SK-N-SH treated with all-trans-retinoic acid at 6 μM for 48 hours (cell line): Measurements from ENCODE around the gene RAB11B.

Experiments used
- ATAC-seq: fragments of 200-7000 bp; cut with Tn5 transposase; 3 replicates; pipeline ENCODE4 v1.9.1; 2020; ENCODE audit warnings: mild to moderate bottlenecking, moderate library complexity
- ARNTL ChIP-seq: fragments of 450-650 bp; formaldehyde crosslinking; IDR thresholded peaks from 2 replicates; pipeline ENCODE4 v1.5.0; 2020; ENCODE audit warnings: low read depth, mild to moderate bottlenecking, moderate library complexity, borderline replicate concordance
- BACH2 ChIP-seq: fragments of 250-450 bp; sonication (Bioruptor Pico); IDR thresholded peaks from 2 replicates; pipeline ENCODE4 v1.9.0; 2021; ENCODE audit warnings: mild to moderate bottlenecking, borderline replicate concordance
- CSDC2 ChIP-seq: fragments of 250-450 bp; sonication (Bioruptor Pico); IDR thresholded peaks from 2 replicates; pipeline ENCODE4 v1.5.0; 2020; ENCODE audit warnings: mild to moderate bottlenecking, moderate library complexity
- ESRRG ChIP-seq: fragments of 250-450 bp; sonication (Bioruptor Pico); IDR thresholded peaks from 2 replicates; pipeline ENCODE4 v1.6.1; 2021; ENCODE audit warnings: mild to moderate bottlenecking
- GLIS3 ChIP-seq: fragments of 250-450 bp; sonication (Bioruptor Pico); IDR thresholded peaks from 2 replicates; pipeline ENCODE4 v1.5.0; 2020; ENCODE audit warnings: mild to moderate bottlenecking, moderate library complexity
- OSR1 ChIP-seq: fragments of 250-450 bp; sonication (Bioruptor Pico); IDR thresholded peaks from 2 replicates; pipeline ENCODE4 v1.8.0; 2022; ENCODE audit warnings: moderate library complexity, mild to moderate bottlenecking, inconsistent platforms
- PPARA ChIP-seq: fragments of 250-450 bp; sonication (Bioruptor Pico); IDR thresholded peaks from 2 replicates; pipeline ENCODE4 v1.5.0; 2020; ENCODE audit warnings: mild to moderate bottlenecking, borderline replicate concordance
- RARB ChIP-seq: fragments of 250-450 bp; sonication (Bioruptor Pico); IDR thresholded peaks from 2 replicates; pipeline ENCODE4 v1.8.0; 2021; ENCODE audit warnings: mild to moderate bottlenecking, moderate library complexity
- TCF4 ChIP-seq: fragments of 250-450 bp; sonication (Bioruptor Pico); IDR thresholded peaks from 2 replicates; pipeline ENCODE4 v1.8.0; 2021; ENCODE audit warnings: mild to moderate bottlenecking, moderate library complexity, borderline replicate concordance
- TOX ChIP-seq: fragments of 250-450 bp; sonication (Bioruptor Pico); IDR thresholded peaks from 2 replicates; pipeline ENCODE4 v1.8.0; 2021; ENCODE audit warnings: mild to moderate bottlenecking, moderate library complexity, borderline replicate concordance
- ZC3H10 ChIP-seq: fragments of 250-450 bp; sonication (Bioruptor Pico); IDR thresholded peaks from 2 replicates; pipeline ENCODE4 v1.5.1; 2021; ENCODE audit warnings: mild to moderate bottlenecking, moderate library complexity
- ZFP3 ChIP-seq: fragments of 250-450 bp; sonication (Bioruptor Pico); IDR thresholded peaks from 2 replicates; pipeline ENCODE4 v1.5.0; 2020; ENCODE audit warnings: mild to moderate bottlenecking, moderate library complexity
- ZNF70 ChIP-seq: fragments of 450-650 bp; formaldehyde crosslinking; IDR thresholded peaks from 2 replicates; pipeline ENCODE4 v1.5.0; 2020; ENCODE audit warnings: mild to moderate bottlenecking, moderate library complexity
- ZNF8 ChIP-seq: fragments of 450-650 bp; formaldehyde crosslinking; IDR thresholded peaks from 2 replicates; pipeline ENCODE4 v1.5.0; 2020; ENCODE audit warnings: mild to moderate bottlenecking, moderate library complexity
- TF ChIP-seq, protein P1 (sequence below): fragments of 250-450 bp; sonication (Bioruptor Pico); IDR thresholded peaks from 2 replicates; pipeline ENCODE4 v1.8.0; 2021; ENCODE audit warnings: low read depth, mild to moderate bottlenecking, moderate library complexity, borderline replicate concordance
- TF ChIP-seq, protein P2 (sequence below): fragments of 250-450 bp; sonication (Bioruptor Pico); IDR thresholded peaks from 2 replicates; pipeline ENCODE4 v1.8.0; 2020; ENCODE audit warnings: mild to moderate bottlenecking, moderate library complexity, borderline replicate concordance
- TF ChIP-seq, protein P3 (sequence below): fragments of 250-450 bp; sonication (Bioruptor Pico); IDR thresholded peaks from 2 replicates; pipeline ENCODE4 v1.5.1; 2021; ENCODE audit warnings: mild to moderate bottlenecking, moderate library complexity
- TF ChIP-seq, protein P4 (sequence below): fragments of 250-450 bp; sonication (Bioruptor Pico); IDR thresholded peaks from 2 replicates; pipeline ENCODE4 v1.5.1; 2020; ENCODE audit warnings: low read depth, mild to moderate bottlenecking, moderate library complexity
- TF ChIP-seq, protein P5 (sequence below): fragments of 250-450 bp; sonication (Bioruptor Pico); IDR thresholded peaks from 2 replicates; pipeline ENCODE4 v1.5.0; 2020; ENCODE audit warnings: mild to moderate bottlenecking, moderate library complexity

The RAB11B gene

DNA sequence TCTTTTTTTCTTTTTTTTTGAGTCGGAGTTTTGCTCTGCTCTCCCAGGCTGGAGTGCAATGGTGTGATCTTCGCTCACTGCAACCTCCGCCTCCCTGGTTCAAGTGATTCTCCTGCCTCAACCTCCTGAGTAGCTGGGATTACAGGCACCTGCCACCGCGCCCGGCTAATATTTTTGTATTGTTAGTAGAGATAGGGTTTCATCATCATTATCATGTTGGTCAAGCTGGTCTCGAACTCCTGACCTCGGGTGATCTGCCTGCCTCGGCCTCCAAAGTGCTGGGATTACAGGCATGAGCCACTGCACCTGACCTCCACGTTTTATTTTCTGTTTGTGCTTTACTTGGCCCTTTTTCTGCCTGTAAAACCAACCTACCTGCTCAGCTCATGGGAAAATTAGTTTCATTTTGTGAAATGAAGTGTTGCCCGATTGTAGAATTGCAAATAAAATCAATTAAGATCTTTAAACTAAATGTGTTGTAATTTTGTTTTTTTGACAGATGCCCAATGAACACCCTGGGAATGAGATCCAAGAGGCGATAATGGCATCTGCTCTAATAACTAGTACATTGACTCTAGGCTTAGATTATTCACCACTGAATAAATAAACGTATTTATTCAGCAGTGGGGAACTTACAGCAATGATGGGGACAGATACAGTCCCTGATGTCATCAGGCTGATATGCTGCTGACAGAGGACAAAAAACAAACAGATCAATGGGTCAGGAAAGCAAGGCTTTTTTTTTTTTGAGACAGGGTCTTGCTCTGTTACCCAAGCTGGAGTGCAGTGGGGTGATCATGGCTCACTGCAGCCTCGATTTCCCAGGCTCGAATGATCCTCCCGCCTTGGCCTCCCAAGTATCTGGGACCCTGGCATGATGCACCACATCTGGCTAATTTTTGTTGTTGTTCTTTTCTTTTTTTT lies 2.2 kb upstream of the RAB11B start (continued):
- TF ChIP-seq CSDC2 (CRISPR knock-in tag) (no peak), ESRRG (CRISPR knock-in tag) (no peak), ZFP3 (CRISPR knock-in tag) (no peak)
- TF ChIP-seq, protein P1, sequence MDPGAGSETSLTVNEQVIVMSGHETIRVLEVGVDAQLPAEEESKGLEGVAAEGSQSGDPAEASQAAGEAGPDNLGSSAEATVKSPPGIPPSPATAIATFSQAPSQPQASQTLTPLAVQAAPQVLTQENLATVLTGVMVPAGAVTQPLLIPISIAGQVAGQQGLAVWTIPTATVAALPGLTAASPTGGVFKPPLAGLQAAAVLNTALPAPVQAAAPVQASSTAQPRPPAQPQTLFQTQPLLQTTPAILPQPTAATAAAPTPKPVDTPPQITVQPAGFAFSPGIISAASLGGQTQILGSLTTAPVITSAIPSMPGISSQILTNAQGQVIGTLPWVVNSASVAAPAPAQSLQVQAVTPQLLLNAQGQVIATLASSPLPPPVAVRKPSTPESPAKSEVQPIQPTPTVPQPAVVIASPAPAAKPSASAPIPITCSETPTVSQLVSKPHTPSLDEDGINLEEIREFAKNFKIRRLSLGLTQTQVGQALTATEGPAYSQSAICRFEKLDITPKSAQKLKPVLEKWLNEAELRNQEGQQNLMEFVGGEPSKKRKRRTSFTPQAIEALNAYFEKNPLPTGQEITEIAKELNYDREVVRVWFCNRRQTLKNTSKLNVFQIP (CRISPR knock-in tag), result no peak

DNA sequence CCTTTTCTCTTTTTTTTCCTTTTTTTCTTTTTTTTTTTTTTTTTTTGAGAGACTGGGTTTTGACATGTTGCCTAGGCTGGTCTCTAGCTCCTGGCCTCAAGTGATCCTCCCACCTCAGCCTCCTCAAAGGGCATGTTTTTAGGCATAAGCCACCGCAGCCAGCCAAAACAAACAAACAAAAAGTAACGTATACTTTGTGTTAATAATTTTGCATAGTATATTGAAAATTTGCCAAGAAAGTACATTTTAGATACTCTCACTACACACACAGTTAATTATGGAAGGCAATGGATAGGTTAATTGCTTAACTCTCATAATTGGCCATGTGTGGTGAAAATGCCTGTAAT lies 1.6 kb upstream of the RAB11B start:
- TF ChIP-seq TCF4 (no peak), ZNF8 (CRISPR knock-in tag) (no peak), PPARA (CRISPR knock-in tag) (no peak), OSR1 (CRISPR knock-in tag) (no peak), ZNF70 (CRISPR knock-in tag) (no peak), ARNTL (CRISPR knock-in tag) (no peak), ZC3H10 (CRISPR knock-in tag) (no peak), BACH2 (CRISPR knock-in tag) (no peak), TOX (CRISPR knock-in tag) (no peak), GLIS3 (no peak), ESRRG (CRISPR knock-in tag) (no peak), ZFP3 (CRISPR knock-in tag) (no peak)
- TF ChIP-seq, protein P2, sequence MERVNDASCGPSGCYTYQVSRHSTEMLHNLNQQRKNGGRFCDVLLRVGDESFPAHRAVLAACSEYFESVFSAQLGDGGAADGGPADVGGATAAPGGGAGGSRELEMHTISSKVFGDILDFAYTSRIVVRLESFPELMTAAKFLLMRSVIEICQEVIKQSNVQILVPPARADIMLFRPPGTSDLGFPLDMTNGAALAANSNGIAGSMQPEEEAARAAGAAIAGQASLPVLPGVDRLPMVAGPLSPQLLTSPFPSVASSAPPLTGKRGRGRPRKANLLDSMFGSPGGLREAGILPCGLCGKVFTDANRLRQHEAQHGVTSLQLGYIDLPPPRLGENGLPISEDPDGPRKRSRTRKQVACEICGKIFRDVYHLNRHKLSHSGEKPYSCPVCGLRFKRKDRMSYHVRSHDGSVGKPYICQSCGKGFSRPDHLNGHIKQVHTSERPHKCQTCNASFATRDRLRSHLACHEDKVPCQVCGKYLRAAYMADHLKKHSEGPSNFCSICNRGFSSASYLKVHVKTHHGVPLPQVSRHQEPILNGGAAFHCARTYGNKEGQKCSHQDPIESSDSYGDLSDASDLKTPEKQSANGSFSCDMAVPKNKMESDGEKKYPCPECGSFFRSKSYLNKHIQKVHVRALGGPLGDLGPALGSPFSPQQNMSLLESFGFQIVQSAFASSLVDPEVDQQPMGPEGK (CRISPR knock-in tag), result no peak
- TF ChIP-seq, protein P3, sequence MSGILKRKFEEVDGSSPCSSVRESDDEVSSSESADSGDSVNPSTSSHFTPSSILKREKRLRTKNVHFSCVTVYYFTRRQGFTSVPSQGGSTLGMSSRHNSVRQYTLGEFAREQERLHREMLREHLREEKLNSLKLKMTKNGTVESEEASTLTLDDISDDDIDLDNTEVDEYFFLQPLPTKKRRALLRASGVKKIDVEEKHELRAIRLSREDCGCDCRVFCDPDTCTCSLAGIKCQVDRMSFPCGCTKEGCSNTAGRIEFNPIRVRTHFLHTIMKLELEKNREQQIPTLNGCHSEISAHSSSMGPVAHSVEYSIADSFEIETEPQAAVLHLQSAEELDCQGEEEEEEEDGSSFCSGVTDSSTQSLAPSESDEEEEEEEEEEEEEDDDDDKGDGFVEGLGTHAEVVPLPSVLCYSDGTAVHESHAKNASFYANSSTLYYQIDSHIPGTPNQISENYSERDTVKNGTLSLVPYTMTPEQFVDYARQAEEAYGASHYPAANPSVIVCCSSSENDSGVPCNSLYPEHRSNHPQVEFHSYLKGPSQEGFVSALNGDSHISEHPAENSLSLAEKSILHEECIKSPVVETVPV (CRISPR knock-in tag), result no peak
- TF ChIP-seq, protein P4, sequence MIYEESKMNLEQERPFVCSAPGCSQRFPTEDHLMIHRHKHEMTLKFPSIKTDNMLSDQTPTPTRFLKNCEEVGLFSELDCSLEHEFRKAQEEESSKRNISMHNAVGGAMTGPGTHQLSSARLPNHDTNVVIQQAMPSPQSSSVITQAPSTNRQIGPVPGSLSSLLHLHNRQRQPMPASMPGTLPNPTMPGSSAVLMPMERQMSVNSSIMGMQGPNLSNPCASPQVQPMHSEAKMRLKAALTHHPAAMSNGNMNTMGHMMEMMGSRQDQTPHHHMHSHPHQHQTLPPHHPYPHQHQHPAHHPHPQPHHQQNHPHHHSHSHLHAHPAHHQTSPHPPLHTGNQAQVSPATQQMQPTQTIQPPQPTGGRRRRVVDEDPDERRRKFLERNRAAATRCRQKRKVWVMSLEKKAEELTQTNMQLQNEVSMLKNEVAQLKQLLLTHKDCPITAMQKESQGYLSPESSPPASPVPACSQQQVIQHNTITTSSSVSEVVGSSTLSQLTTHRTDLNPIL (CRISPR knock-in tag), result no peak
- TF ChIP-seq, protein P1 (CRISPR knock-in tag), result no peak
- TF ChIP-seq, protein P5, sequence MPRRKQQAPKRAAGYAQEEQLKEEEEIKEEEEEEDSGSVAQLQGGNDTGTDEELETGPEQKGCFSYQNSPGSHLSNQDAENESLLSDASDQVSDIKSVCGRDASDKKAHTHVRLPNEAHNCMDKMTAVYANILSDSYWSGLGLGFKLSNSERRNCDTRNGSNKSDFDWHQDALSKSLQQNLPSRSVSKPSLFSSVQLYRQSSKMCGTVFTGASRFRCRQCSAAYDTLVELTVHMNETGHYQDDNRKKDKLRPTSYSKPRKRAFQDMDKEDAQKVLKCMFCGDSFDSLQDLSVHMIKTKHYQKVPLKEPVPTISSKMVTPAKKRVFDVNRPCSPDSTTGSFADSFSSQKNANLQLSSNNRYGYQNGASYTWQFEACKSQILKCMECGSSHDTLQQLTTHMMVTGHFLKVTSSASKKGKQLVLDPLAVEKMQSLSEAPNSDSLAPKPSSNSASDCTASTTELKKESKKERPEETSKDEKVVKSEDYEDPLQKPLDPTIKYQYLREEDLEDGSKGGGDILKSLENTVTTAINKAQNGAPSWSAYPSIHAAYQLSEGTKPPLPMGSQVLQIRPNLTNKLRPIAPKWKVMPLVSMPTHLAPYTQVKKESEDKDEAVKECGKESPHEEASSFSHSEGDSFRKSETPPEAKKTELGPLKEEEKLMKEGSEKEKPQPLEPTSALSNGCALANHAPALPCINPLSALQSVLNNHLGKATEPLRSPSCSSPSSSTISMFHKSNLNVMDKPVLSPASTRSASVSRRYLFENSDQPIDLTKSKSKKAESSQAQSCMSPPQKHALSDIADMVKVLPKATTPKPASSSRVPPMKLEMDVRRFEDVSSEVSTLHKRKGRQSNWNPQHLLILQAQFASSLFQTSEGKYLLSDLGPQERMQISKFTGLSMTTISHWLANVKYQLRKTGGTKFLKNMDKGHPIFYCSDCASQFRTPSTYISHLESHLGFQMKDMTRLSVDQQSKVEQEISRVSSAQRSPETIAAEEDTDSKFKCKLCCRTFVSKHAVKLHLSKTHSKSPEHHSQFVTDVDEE (CRISPR knock-in tag), result no peak
- ATAC-seq, result no peak

DNA sequence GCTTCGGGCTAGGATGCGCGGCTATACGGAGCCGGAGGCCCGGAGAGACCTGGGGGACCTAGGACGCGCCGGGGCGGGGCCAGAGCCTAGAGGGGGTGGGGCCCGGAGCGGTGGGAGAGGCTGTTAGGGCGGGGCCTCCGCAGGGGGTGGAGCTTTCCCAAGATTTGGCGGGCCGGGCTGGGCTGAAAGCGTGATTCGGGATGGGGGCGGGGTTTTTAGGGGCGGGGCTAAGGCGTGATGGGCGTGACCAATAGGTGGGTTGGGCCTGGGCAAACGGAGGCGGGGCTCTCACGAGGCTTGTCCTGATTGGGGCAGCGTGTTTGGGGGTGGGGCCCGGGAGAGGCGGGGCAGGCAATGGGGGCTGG lies 439 bp downstream of the RAB11B start:
- peak; percentile 66 for ATAC-seq
- TF ChIP-seq BACH2 (CRISPR knock-in tag) (no peak), RARB (no peak), ESRRG (CRISPR knock-in tag) (no peak), CSDC2 (CRISPR knock-in tag) (no peak)
- TF ChIP-seq, protein P1 (CRISPR knock-in tag), result no peak
- TF ChIP-seq, protein P4 (CRISPR knock-in tag), result no peak
